ENCODE results near the gene SLC6A8.
"Not testable (repeated sequence)": the region's sequence is repeated elsewhere in the genome, so short reads cannot be mapped to it uniquely, and the experiment has no call there.

SLC6A8 gene

DNA sequence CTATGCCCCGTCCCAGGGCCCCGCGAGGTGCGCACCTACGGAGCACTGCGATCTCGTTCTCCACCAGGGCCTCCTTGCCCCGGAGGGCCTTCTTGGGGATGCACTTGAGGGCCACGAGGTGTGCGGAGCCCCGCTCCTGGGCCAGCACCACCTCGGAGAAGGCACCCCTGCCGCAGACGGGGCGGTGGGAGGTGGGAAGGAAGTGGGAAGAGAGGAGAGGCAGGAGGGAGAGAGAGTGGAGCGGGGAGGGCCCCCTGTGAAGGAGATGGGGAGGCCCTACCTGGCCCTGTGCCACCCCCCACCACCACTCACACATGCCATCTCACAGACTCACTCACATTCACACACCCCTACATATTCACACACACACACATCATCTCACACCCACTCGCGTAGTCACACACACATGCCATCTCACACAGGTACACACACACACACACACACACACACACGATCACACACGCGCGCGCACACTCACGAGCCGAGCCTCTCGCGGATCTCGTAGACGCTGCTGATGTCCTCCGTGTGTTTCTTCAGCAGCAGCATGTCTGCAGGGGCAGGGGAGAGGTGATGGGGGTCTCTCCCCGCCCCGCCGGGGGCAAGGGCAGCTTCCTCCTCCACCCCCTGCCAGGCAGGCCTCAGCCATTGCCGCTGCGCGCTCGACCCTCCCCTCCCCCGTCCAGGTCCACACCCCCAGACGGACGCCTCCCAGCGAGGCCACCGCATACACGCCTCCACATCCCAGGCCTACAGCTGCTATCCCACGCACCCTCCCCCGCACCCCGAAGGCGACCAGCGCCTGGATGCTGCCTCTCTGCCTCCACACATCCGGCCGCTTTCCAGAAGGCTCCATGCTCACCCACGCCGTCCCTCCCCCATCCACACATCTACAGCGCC lies 14.9 kb upstream of the SLC6A8 start:
- no peak for DNase-seq

DNA sequence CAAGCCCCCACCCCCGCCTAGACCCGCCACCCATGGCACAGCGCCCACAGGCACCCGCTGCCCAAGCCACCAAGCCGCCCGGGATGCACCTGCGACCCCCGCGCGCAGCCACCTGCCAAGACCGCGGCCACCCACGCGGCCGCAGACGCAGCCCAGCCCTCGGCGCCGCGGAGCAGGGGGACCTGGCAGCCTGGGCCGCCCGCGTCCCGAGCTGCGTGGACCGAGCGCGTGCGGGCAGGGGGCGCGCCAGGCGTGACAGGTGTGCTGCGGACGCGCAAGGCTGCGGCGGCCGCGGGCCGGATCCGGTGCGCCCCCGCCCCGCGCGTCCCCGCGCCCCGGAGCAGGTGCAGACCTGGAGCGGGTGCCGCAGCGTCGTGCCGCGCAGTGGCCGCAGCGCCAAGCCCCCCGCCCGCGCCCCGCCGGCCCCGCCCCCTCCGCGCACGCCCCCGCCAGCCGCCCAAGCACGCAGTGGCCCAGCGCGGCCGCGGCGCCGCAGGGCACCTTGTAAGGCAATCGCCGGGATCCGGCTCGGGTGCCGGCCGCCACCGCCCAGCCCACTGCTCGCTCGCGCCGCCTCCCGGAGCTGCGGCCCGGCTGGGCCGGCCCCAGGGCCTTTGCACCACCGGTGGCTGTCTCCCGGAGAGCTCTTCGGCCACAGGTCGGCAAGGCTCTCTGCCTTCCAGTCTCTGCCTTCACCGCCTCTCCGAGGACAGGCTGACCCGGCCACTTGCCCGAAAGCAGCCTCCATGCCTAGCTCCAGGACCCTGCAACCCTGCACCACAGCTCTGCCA lies 14.1 kb upstream of the SLC6A8 start, which contains the start of gene PNCK:
TSS of gene PNCK (minus strand) at position 386 of the 791 bp plus-strand sequence. CDS start 737 bp downstream, outside the sequence.
- no peak for DNase-seq

DNA sequence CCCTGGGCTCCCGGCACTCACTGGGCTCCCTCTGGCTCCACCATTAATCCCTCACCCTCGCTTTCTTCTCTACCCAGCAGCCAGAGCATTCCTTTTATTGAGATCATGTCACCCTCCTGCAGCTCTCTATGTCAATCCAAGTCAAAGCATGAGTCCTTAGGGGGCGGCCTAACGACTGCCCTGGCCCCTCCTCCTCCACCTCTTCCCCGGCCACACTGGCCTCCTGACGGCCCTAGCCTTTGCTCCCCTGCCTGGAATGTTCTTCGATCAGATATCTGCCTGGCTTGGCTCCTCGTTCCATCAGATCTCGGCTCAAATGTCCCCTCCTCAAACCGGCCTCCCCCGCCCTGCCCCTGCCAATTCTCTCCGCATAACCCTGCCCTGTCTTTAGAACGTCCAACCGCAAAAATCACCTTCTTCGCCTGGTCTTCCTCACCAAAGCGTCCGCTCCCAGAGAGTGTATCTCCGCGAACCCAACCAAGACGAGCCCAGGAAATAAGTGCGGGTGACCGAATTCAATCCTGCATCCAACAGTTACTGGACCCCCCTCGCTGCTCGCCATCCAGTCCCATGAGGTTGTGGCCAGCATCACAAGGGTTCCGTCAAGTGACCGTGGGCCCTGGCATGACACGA lies 13.4 kb upstream of the SLC6A8 start:
- no peak for DNase-seq

DNA sequence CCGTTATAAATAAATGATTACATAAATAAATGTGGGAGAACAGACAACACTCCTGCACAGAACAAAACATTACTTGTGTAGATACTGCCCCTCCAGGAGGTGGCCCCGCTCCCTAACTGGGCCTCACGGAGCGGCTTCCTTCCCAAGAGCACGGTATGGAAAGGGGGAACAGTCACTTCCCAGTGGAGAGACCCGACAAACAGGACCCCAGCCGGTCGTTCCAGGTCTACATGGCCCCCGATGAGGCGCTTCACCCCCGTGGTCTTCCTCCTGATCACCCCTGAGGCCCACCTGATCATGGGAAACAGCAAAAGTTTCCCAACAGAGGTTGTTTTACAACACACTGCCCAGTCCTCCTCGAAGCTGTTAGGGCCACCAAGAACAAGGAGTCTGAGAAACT lies 6.6 kb upstream of the SLC6A8 start:
- DNase-seq, result no peak

DNA sequence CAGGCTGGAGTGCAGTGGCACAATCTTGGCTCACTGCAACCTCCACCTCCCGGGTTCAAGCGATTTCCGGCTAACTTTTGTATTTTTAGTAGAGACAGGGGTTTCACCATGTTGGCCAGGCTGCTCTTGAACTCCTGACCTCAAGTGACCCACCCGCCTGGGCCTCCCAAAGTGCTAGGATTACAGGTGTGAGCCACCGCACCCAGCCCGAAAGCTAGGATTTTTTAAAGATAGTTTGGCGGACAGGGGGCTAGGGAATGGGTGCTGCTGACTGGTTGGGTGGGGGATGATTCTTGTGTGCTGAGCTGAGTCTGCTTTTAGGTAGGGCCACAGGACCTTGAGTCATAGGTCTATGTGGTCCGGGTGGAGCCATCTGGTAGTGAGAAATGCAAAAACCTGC lies 4.2 kb upstream of the SLC6A8 start:
- DNase-seq, result not testable (repeated sequence)

DNA sequence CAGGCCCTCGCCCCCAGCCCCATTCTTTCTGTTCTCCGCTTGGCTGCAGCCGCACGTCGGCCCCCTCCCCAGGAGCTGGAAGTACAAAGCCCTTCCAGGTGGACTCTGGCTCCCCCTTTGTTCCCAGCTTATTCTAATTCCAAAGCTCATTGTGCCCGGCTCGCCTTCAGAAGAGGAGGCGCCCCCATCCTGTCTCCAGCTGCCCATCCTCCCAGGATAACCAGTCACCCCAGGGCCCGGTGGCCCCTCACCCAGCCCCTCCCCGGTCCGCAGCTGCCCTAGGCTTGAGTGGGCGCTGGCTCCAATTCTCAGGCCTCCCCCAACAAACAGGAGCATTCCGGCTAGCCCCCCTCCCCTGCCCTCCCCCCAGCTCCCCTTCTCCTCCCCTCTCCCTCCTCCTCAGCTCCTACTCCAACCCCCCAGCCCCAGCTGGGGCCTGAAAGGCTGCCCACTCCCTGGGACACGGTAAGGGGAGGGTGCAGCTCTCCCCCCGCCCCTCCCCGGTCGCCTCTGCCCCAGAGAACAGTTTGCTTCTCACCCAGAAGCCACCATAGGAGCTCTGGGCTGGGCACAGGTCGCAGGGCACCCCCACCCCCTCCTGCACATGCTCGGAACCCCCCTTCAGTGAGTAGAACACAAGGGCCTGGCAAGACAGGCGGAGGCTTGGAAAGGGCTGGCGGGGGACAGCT lies 3.1 kb upstream of the SLC6A8 start:
- DNase-seq, result no peak

DNA sequence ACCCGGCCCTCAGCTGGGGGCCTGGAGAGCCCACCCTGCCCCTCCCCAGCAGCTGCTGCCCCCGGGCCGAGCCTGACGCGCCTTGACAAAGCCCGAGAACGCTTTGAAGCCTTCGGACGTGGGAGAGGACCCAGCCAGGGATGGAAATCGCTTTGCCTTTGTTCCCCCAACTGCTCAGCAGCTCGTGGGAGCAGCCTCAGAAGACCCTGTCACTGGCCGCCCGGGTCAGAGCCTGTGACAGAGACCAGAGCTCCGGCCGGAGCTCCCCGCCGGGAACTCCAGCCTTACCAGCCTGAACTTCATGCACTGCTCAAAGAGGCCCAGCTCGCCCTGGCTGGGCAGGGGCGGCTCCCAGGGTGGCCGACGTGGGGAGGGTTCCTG lies 2.6 kb upstream of the SLC6A8 start:
- DNase-seq, result no peak

DNA sequence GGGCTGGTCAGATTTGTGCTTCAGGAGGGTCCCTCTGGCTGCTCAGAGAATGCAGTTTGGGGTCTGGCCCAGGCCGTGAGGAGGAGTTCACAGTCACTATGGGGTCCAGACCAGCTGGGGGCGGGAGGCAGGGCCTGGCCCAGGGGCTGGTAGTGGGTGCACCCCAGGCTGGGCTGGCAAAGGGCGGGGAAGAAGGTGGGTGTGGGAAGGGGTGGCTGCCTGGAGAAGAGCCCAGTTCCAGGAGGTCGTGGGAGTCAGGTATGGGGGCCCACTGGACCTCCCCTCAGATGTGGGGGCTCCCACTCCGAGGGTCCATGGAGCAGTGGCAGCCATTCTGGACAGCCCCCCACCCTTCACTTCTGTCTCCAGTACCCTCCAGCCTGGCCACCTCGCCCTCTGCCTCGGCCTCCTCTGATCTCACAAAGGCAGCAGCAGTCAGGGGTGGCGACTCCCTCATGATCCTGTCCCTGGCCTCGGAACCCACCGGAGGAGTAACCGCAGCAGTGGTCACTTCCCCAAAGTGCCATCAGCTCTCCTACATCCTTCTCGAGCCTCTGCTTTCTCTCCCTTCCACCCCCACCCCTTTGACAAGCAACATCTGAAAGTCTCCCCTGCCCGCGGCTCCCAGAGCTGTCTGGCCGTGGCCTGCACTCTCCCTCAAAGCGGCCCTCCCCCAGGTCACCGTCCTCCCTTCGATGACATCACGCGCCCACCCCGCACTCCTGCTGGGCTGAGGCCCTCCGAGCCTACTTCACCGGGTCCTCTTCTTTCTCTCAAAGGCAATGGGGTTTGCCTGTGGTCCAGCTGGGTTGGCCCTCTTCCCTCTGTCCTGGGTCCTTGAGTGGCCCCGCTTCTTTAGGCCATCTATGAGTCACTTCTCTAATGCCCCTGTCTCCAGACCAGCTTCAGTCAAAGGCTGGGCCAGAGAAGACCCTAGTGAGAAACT lies 1.7 kb upstream of the SLC6A8 start:
- no peak for DNase-seq

DNA sequence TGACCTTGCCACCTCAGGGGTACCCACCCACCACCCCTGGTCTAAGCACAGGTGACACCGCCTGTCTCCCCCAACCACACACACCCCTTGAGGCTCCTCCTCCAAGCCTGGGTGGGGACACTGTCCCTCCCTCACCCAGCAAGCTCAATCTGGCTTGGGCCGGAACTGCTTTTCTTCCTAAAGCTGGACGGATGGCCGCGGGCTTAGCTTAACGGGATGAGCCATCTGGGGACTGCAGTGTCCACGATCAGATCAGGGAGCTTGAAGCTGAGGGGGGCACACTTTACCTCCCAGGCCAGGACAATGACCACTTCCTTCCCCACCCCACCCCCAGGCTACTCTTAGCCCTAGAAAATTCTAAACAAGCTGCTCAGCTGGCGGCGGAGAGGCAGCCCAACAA lies 1.0 kb upstream of the SLC6A8 start:
- DNase-seq, result no peak

DNA sequence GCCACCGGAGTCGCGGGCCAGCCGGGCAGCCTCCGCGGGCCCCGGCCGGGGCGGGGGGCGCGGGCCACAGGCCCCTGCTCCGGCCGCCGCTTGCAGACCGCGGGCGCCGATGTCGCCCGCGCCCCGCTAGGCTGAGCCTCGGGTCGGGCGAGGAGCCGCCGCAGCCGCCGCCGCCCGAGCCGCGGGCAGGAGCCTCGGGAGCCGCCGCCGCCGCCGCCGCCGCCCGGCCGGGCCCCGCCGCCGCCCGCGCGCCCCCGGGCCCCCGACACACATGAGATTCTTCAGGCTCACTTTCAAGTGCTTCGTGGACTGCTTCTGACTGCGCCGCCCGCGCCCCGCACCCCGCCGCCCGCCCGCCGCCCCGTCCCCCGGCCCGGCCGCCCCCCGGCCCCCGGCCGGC lies 345 bp downstream of the SLC6A8 start:
- no peak for DNase-seq

DNA sequence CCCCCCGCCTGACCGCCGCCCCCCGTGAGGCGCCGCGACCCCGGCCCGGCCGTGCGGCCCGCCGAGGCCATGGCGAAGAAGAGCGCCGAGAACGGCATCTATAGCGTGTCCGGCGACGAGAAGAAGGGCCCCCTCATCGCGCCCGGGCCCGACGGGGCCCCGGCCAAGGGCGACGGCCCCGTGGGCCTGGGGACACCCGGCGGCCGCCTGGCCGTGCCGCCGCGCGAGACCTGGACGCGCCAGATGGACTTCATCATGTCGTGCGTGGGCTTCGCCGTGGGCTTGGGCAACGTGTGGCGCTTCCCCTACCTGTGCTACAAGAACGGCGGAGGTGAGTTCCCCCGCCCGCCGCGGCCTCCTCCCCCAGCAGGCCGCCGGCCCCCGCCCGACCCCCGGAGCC lies 780 bp downstream of the SLC6A8 start:
- no peak for DNase-seq

DNA sequence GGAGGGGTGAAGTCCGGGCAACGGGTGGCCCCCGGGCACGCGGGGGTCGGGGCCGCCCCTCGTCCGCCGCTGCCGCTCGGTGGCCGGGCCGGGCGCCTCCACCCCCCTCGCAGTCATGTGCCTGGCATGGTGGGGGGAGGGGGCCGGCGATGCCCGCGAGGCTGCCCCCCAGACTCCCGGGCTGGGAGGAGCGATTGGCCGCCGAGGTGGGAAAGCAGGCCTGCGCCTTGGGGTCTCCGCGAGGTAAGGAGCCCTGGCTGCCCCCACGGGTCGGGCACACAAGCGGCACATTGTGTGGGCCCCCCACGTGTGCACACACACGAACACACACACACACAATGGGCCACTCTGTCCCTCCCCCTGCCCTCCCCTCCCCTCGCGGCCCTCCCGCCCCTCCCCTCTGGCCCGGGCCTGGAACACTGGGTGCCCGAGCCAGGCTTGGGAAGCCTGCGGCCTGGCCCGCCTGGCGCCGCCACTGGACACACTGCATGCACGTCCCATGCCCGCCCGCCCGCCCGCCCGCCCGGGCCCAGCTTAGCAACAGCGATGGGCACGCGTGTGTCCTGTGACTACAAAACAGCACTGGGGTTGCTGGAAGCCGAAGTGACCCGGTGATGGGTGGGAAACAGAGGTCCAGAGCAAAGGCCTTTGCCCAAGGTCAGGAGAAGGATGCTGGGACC lies 1.3 kb downstream of the SLC6A8 start:
- no peak for DNase-seq

DNA sequence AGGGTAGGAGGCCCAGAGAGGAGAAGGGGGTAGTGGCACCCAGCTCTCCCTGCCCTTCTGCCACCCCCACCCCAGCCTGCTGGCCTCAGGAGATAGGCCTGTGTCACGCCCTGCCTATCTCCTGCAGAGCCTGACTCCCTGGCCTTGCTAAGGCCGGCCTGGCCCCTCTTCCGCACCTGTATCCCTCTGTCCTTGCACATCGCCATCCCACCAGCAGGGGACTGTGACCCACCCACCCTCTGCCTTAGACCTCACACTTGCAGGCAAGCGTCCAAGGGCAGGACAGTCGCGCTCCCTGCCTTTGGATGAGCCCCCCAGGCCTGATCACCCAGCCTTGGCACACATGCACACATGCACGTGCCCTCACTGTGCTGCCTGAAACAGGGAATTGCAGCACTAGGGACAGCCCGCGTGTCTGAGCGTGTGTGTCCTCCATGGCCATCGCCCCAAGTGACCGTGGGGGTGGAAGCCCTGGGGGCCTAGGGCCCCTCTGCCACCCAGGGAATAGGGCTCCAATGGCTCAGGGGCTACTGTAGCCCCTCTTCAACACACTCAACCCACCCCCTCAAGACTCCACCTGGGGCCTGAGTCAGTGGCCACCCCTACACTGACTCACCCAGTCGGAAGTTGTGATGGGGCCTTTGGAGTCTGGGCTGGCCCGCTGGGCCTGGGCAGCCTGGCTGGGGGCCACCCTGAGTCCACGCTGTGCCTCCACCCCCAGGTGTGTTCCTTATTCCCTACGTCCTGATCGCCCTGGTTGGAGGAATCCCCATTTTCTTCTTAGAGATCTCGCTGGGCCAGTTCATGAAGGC lies 2.1 kb downstream of the SLC6A8 start:
- no peak for DNase-seq

DNA sequence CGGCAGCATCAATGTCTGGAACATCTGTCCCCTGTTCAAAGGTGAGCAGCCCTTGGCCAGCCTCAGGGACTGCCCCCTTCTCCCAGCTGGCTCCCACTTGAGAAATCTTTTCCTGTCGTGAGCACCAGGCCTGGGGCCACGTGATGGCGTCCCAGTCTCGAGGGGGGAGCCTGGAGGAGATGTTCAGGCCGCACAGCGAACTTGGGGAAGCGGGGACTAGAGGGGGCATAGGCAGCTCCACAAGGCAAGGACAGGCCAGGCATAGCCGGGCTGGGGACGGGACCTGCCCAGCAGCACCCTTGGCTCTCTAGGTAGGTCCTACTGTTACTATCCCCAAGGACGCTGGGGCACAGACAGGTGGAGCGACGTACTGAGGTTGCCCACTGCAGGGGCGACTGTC lies 2.7 kb downstream of the SLC6A8 start:
- DNase-seq, result no peak

DNA sequence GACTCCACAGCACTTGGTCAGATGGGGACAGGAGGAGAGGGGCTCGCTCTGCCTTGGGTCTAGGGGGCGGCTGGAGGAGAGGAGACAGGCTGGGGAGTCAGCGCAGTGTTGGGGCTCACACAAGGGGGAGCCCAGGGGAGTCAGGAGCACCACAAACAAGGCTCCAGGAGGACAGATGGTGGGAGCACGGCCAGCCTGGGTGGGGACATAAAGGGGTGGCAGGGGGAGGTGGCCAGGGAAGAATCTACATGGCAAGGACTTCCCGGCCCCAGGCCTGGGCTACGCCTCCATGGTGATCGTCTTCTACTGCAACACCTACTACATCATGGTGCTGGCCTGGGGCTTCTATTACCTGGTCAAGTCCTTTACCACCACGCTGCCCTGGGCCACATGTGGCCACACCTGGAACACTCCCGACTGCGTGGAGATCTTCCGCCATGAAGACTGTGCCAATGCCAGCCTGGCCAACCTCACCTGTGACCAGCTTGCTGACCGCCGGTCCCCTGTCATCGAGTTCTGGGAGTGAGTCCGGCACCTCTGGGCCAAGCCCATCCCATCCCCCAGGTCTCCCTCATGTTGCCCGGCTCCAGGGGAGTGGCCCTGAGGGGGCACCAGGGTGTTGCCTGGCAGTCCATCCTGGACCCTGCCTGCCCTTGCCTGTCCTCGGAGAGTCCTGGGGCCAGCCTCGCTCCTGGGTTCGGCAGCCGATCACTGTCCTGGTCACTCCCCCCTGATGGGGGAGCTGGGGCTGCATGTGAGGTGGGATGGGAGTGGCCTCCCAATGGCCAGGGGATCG lies 3.5 kb downstream of the SLC6A8 start:
- not testable (repeated sequence) for DNase-seq

DNA sequence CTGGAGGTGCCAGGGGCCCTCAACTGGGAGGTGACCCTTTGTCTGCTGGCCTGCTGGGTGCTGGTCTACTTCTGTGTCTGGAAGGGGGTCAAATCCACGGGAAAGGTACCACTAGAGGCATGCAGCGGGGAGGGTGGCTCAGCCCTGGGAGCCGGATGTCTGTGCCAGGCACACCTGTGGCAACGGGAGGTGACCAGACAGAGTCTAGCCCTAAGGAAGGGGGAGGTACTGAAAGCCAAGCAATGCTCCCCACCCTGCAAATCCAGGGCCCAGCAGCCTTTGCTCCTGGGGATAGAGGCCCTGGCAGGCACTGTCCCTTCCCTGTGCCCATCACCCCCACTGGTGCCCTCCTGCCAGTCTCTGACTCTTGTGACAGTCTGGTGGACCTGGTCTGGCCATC lies 4.3 kb downstream of the SLC6A8 start:
- DNase-seq, result no peak

DNA sequence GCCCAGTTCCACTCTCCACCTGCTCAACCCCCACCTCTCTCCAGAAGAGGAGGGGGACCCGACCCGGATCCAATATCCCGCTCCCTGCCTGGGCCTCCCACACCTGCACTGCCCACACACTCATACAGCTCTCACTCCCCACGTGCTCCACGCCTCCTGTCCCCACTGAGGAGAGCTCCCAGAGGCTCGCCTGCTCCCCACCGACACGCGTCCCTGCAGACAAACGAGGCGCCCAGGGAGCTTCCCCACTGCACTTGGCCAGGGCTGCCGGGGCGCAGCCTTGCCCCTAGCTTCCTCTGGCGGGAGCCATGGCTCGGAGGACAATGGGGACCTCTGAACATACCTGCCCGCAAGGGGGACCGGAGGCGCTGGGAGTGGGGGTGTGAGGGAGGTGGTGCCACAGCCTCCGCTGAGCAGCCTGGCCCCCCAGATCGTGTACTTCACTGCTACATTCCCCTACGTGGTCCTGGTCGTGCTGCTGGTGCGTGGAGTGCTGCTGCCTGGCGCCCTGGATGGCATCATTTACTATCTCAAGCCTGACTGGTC lies 5.0 kb downstream of the SLC6A8 start:
- DNase-seq, result no peak

DNA sequence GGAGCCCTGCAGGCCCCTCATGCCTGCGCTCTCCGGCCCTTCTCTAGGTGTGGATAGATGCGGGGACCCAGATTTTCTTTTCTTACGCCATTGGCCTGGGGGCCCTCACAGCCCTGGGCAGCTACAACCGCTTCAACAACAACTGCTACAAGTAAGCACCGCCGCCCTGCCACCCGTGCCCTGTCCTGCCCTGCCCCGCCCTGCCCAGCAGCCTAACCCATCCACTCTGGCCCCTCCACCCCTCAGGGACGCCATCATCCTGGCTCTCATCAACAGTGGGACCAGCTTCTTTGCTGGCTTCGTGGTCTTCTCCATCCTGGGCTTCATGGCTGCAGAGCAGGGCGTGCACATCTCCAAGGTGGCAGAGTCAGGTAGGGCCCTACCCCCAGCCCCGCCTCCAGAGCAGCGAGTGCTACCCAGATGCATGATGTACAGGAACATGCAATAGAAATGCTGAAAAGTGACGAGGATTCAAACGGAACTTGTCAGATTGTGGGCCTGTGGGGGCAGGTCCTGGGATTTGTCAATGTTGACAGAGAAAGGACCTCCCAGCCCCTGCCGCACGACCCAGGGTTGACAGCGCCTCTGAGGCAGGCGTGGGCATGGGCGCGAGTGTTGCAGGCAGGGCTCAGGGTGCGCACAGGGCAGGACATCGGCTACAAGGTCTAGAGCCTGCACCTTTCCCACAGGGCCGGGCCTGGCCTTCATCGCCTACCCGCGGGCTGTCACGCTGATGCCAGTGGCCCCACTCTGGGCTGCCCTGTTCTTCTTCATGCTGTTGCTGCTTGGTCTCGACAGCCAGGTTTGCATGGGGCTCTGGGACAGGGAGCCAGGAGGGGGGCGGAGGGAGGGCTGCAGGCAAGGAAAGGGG lies 5.7 kb downstream of the SLC6A8 start:
- DNase-seq, result no peak
